HL-60/S4 treated with retinoic acid at 250 ng/mL for 4 days and 3 days (cell line): Measurements from ENCODE around the gene HPD.

Source experiments
- in situ Hi-C: fragments of 300-500 bp; cut with MboI; formaldehyde crosslinking; loops from 2 replicates; pipeline ENCODE4 v1.7.0; 2022; ENCODE audit warnings: low sequenced_read_pairs

HPD gene

GRCh38 chr12:121812320-121812871 is 46.3 kb downstream of the HPD start:
- in situ Hi-C loops: no loop called here

- in situ Hi-C loops: no loop called here
These were observed 47.0 kb downstream of the HPD start for GRCh38 chr12:121811434-121812319.

- in situ Hi-C loops: no loop called here
These were observed 47.7 kb downstream of the HPD start for GRCh38 chr12:121810833-121811433.

GRCh38 chr12:121810234-121810817 is 48.3 kb downstream of the HPD start:
- in situ Hi-C loops: no loop called here

GRCh38 chr12:121809712-121810116 is 48.9 kb downstream of the HPD start:
- in situ Hi-C loops: no loop called here

- in situ Hi-C loops: no loop called here
These were observed 50.0 kb downstream of the HPD start for GRCh38 chr12:121808623-121809022.

GRCh38 chr12:121807642-121808347 is 50.9 kb downstream of the HPD start:
- in situ Hi-C loops: no loop called here

- in situ Hi-C loops: no loop called here
These were observed 51.9 kb downstream of the HPD start for GRCh38 chr12:121806546-121807423.

- in situ Hi-C loops: no loop called here
These were observed 52.6 kb downstream of the HPD start for GRCh38 chr12:121806009-121806545.

GRCh38 chr12:121805171-121806008 is 53.3 kb downstream of the HPD start:
- in situ Hi-C loops: no loop called here

GRCh38 chr12:121804417-121805111 is 54.1 kb downstream of the HPD start:
- in situ Hi-C loops: no loop called here

- in situ Hi-C loops: no loop called here
These were observed 54.7 kb downstream of the HPD start, which contains the start of gene SETD1B for GRCh38 chr12:121803861-121804416. Gene SETD1B, plus strand, starts transcription at chr12:121804009. Its CDS starts 729 bp downstream, at chr12:121804738.

GRCh38 chr12:121802843-121803698 is 55.6 kb downstream of the HPD start:
- in situ Hi-C loops: no loop called here

GRCh38 chr12:121802485-121802842 is 56.2 kb downstream of the HPD start:
- in situ Hi-C loops: no loop called here

GRCh38 chr12:121801595-121802484 is 56.8 kb downstream of the HPD start:
- in situ Hi-C loops: no loop called here
